RPMI7951 (cell line): ENCODE measurements around the gene DNAJB14. TPM values are rescaled to one million over a fixed set of nuclear protein-coding genes. Genes with fewer than 3 reads are reported as not detected.

Experiments used
- DNase-seq: peaks from one replicate; pipeline ENCODE4 v3.0.0-alpha.2; 2012; ENCODE audit warnings: low read depth
- total RNA-seq: library from RNA; depleted of rRNA; stranded (reverse); fragments of >200 nt; shearing (Covaris generic); gene quantifications from 2 replicates; pipeline ENCODE4 v1.2.3, GENCODE V29; 2014

Gene DNAJB14
- total RNA-seq, 1 experiment from 2014 or later = 27.3 TPM

- DNase-seq = peak; percentile 10
Measured at GRCh38 chr4:99945718-99946355, 581 bp downstream of the DNAJB14 start.

DNA sequence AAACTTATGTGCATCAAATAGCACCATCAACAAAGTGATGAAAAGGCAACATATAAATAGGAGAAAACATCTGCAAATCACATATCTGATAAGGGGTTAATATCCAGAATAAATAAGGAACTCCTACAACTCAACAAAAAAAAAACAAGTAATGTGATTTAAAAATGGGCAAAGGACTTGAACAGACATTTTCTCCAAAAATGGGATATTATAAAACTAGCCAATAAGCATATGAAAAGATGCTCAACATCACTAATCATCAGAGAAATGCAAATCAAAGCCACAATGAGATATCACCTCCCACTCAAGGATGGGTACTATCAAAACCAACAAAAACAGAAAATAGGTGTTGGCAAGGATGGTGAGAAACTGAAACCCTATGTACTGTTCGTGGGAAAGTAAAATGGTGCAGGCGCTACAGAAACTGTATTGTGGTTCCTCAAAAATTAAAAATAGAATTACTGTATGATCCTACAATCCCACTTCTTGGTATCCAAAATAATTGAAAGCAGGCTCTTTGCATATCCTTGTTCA lies 2.4 kb downstream of the DNAJB14 start:
- DNase-seq = no peak

DNA sequence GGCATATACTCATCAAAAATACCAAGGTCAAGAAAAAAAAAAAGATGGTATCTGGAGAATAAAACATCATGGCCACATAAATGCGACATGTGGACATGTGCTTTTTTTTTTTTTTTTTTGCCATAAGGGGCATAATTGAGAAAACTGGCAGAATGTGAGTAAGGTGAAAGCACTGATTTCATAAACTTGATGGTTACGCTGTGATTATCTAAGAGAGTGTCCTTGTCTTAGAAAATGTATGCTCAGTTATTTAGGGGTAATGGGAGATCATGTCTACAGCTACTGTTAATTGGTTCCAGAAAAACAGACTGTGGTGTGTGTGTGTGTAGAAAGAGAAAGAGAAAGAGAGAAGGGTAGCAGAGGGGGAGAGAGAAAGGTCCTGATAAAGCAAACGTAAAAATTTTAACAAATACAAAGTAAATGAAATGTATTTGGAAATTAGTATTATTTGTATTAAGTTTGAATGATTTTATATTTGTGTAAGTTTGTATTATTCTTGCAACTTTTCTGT lies 8.1 kb downstream of the DNAJB14 start:
- no peak for DNase-seq

GRCh38 chr4:99934891-99935290 lies 11.5 kb downstream of the DNAJB14 start:
- no peak for DNase-seq

DNA sequence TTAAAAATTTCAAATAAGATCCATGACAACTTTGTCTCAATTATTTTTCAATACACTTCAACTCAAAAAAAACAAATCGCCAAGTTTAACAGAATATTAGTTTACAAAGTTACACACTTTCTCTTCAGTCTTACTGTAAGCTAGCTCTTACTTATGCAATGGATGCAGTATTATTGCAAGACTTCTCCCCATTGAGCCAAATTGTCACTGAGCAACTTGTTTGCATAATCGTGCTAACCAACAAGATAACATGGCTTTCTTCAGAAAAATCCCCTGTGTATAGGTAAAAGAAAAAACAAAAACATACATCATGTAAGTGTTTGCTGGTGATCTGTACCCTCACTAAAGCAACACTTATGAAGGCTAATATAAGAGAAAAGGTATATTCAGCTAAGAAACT lies 18.9 kb downstream of the DNAJB14 start:
- no peak for DNase-seq

DNA sequence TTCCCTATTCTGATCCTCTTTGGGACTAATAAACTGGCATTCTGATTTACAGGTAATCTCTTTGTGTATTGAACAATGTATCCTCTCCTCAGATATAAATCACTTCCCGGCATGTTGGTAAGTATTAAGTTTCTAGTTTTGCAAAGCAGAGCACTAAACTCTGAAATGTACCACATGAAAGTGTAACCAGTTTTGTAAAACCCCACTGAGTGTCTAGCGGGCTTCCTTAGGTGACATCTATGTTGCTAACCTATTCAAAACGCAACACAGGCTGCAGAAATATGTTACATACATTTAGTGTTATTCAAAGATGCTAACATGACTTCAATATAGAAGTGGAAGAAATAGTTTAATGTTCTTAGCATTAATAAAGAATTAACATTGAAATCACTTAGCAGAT lies 25.2 kb downstream of the DNAJB14 start:
- DNase-seq = no peak

- DNase-seq = no peak
Measured at GRCh38 chr4:99918656-99919055, 27.8 kb downstream of the DNAJB14 start.

GRCh38 chr4:99917575-99917974 lies 28.8 kb downstream of the DNAJB14 start:
- DNase-seq = no peak

DNA sequence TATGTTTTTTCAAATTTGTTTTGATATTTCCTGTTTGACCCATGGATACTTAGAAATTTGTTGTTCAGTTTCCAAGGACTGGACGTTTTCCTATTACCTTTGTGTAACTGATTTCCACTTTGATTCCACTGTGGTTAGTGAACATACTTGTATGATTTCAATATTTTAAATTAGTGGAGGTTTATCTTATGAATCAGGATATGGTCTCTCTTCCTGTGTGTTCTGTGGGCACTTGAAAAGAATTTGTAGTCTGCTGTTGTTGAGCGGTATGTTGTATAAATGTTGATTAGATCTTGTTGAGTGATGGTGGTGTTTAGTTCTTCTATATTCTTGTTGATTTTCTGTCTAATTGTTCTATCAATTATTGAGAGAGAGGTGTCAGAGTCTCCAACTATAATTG lies 31.0 kb downstream of the DNAJB14 start:
- no peak for DNase-seq

DNA sequence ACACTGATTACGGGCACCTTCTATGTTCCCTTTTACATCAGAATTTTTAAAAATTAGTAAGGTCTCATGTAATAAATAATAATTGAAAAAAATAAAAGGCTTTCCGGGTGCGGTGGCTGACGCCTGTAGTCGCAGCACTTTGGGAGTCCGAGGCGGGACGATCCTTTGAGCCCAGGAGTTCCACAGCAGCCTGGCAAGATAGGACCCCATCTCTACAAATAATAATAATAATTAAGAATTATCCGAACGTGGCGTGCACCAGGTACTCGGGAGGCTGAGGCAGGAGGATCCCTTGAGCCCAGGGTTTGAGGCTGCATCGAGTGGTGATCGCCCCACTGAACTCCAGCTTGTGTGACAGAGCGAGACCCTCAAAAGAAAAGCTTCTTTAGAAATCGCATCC lies 51.4 kb downstream of the DNAJB14 start:
- no peak for DNase-seq

GRCh38 chr4:99894161-99894997 lies 52.0 kb downstream of the DNAJB14 start, which contains the start of gene LAMTOR3:
Gene LAMTOR3 (minus strand): TSS chr4:99894427. CDS start chr4:99893963, 464 bp downstream.
- DNase-seq = peak; percentile 86

DNA sequence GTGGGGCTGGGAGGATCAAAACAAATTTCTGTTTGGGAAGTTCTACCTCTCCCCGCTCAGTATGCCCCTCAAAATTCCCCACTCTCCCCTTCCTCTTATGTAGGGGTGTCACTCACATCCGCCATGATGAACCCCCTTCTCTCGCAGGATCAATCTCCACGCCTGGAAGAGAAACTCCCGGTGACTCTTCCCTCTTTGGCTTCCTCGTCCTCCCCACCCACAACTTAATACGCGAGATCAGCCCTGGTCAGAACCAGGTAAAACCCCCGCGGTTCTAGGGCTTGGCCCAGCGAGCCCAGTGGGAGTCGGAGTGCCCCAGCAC lies 52.6 kb downstream of the DNAJB14 start:
- peak; percentile 3 for DNase-seq

GRCh38 chr4:99893029-99893428 lies 53.4 kb downstream of the DNAJB14 start:
- DNase-seq = no peak

GRCh38 chr4:99891351-99891750 lies 55.1 kb downstream of the DNAJB14 start:
- no peak for DNase-seq

- no peak for DNase-seq
Measured at GRCh38 chr4:99887837-99888236, 58.6 kb downstream of the DNAJB14 start.

GRCh38 chr4:99886146-99886545 lies 60.3 kb downstream of the DNAJB14 start:
- DNase-seq = peak; percentile 55

- no peak for DNase-seq
Measured at GRCh38 chr4:99885687-99886086, 60.7 kb downstream of the DNAJB14 start.

DNA sequence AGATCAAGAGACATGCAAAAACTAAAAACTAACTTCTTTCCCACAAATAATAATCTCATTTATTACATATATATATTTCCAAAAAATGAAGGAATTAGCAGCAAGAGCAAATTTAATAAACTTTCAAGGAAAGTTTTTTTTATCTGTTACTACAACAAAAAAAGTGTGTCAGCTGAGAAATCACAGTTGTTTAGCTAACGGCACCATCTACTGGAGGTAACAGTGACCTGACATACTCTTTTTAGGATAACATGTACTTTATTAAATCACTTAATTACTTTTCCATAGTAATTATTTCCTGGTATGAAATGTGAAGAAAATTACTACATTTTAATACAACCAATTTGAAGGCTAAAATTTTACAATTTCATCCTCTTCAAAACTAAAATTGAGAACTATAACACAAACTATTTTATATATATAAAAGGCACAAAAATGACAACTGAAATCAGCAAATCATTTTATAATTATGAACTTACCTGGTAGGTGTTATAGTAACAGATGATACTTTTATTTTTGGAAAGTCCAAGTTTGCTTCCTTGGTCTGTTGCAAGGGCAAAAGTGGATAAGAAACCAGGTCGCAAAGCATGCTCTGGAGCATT lies 61.3 kb downstream of the DNAJB14 start:
- peak; percentile 42 for DNase-seq

DNA sequence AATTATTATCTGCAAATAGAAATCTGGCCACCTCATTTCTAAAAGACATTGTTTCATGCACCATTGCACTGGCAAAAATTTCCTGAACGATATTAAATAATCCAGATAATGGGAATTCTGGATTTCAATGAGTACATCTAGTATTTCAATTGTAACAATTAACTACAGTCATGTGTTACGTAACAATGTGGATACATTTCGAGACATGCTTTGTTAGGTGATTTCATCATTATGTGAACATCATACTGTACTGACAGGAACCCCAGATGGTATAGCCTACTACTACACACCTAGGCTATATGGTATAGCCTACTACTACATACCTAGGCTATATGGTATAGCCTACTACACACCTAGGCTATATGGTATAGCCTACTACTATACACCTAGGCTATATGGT lies 67.0 kb downstream of the DNAJB14 start:
- DNase-seq = no peak

DNA sequence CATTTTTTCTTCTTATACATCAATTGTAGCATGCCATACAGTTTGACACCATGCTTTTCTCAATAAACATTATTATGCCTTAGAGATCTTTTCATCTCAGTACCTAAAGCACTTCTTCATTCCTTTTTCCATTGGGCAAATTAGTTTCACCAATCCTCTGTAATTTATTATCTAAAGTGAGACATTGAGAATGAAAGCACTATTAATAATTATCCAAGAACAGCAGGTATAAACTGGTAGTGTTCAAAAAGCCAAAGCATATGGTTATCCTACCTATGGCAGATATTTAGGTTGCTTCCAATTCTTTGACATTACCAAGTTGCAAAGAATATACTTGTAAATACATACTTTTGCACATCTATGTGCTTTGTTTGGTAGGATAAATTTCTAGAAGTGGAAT lies 67.8 kb downstream of the DNAJB14 start:
- DNase-seq = no peak

GRCh38 chr4:99876946-99877345 lies 69.5 kb downstream of the DNAJB14 start:
- no peak for DNase-seq

GRCh38 chr4:99875071-99875470 lies 71.3 kb downstream of the DNAJB14 start:
- DNase-seq = no peak

DNA sequence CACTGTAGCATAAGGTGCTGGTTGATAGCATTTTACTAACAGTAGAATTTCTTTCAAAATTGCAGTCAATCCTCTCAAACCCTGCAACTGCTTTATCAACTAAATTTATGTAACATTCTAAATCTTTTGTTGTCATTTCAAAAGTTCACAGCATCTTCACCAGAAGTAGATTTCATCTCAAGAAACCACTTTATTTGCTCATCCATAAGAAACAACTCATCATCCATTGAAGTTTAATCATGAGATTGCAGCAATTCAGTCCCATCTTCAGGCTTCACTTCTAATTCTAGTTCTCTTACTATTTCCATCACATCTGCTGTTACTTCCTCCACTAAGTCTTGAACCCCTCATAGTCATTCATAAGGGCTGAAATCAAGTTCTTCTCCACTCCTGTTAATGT lies 73.8 kb downstream of the DNAJB14 start:
- DNase-seq = no peak
